ENCODE results near the gene SMPX.

The SMPX gene

GRCh38 chrX:21662761-21663160 lies 95.2 kb downstream of the SMPX start:
- Histone ChIP-seq H3K4me2 (ENCODE audit: low read length) (no peak overlapping the region), H3K9me3 (ENCODE audit: control insufficient read depth, insufficient read depth, low read length) (no peaks in the 10 kb centered on the region), H3F3A (ENCODE audit: control insufficient read depth, insufficient read depth) (no peaks in the 10 kb centered on the region), H4K20me1 (ENCODE audit: control insufficient read depth, insufficient read depth, low read depth, low read length) (no peaks in the 10 kb centered on the region), H3K9me2 (replicated peaks; ENCODE audit: control insufficient read depth, low read length) (no peaks in the 10 kb centered on the region), H3K36me3 (ENCODE audit: control insufficient read depth, low read length) (no peaks in the 10 kb centered on the region), H3K27me3 (ENCODE audit: control insufficient read depth, low read length) (no peaks in the 10 kb centered on the region), H3K4me3 (ENCODE audit: low read length) (no peak overlapping the region), H3K79me2 (ENCODE audit: control insufficient read depth, low read length) (no peaks in the 10 kb centered on the region), H3K4me1 (ENCODE audit: control insufficient read depth, low read length) (no peaks in the 10 kb centered on the region), H3K27ac (ENCODE audit: low read depth, low read length) (no peak overlapping the region)
- no peak for TF ChIP-seq EZH2phosphoT487 (IDR thresholded peaks at IDR 0.05; ENCODE audit: borderline replicate concordance, low read length)
- no peak for TF ChIP-seq CTCF (IDR thresholded peaks at IDR 0.05; ENCODE audit: low read depth, low read length, poor library complexity, severe bottlenecking)

- H4K20me1 ChIP-seq (ENCODE audit: control insufficient read depth, insufficient read depth, low read depth, low read length) = no peaks in the 10 kb centered on the region
- no peak overlapping the region for H3K4me3 ChIP-seq (ENCODE audit: low read length)
- H3F3A ChIP-seq (ENCODE audit: control insufficient read depth, insufficient read depth) = no peaks in the 10 kb centered on the region
- H3K27ac ChIP-seq (ENCODE audit: low read depth, low read length) = no peak overlapping the region
- TF ChIP-seq CTCF (IDR thresholded peaks at IDR 0.05; ENCODE audit: low read depth, low read length, poor library complexity, severe bottlenecking) (no peak), EZH2phosphoT487 (IDR thresholded peaks at IDR 0.05; ENCODE audit: borderline replicate concordance, low read length) (no peak)
- no peaks in the 10 kb centered on the region for H3K9me3 ChIP-seq (ENCODE audit: control insufficient read depth, insufficient read depth, low read length)
- H3K36me3 ChIP-seq (ENCODE audit: control insufficient read depth, low read length) = no peaks in the 10 kb centered on the region
- no peaks in the 10 kb centered on the region for H3K27me3 ChIP-seq (ENCODE audit: control insufficient read depth, low read length)
- H3K4me2 ChIP-seq (ENCODE audit: low read length) = no peak overlapping the region
- H3K79me2 ChIP-seq (ENCODE audit: control insufficient read depth, low read length) = no peaks in the 10 kb centered on the region
- no peaks in the 10 kb centered on the region for H3K9me2 ChIP-seq (replicated peaks; ENCODE audit: control insufficient read depth, low read length)
- no peaks in the 10 kb centered on the region for H3K4me1 ChIP-seq (ENCODE audit: control insufficient read depth, low read length)
Measured at GRCh38 chrX:21661316-21661715, 96.6 kb downstream of the SMPX start.

- Histone ChIP-seq H3K4me1 (ENCODE audit: control insufficient read depth, low read length) (no peaks in the 10 kb centered on the region), H4K20me1 (ENCODE audit: control insufficient read depth, insufficient read depth, low read depth, low read length) (no peaks in the 10 kb centered on the region), H3K36me3 (ENCODE audit: control insufficient read depth, low read length) (no peaks in the 10 kb centered on the region), H3K4me2 (ENCODE audit: low read length) (no peak overlapping the region), H3K79me2 (ENCODE audit: control insufficient read depth, low read length) (no peaks in the 10 kb centered on the region), H3K27me3 (ENCODE audit: control insufficient read depth, low read length) (no peaks in the 10 kb centered on the region), H3K4me3 (ENCODE audit: low read length) (no peak overlapping the region), H3K9me3 (ENCODE audit: control insufficient read depth, insufficient read depth, low read length) (no peaks in the 10 kb centered on the region), H3F3A (ENCODE audit: control insufficient read depth, insufficient read depth) (no peaks in the 10 kb centered on the region), H3K27ac (ENCODE audit: low read depth, low read length) (no peak overlapping the region), H3K9me2 (replicated peaks; ENCODE audit: control insufficient read depth, low read length) (no peaks in the 10 kb centered on the region)
- no peak for TF ChIP-seq EZH2phosphoT487 (IDR thresholded peaks at IDR 0.05; ENCODE audit: borderline replicate concordance, low read length)
- TF ChIP-seq CTCF (IDR thresholded peaks at IDR 0.05; ENCODE audit: low read depth, low read length, poor library complexity, severe bottlenecking) = no peak
Measured at GRCh38 chrX:21660156-21660555, 97.8 kb downstream of the SMPX start.

GRCh38 chrX:21659320-21659719 lies 98.6 kb downstream of the SMPX start:
- TF ChIP-seq CTCF (IDR thresholded peaks at IDR 0.05; ENCODE audit: low read depth, low read length, poor library complexity, severe bottlenecking) (no peak), EZH2phosphoT487 (IDR thresholded peaks at IDR 0.05; ENCODE audit: borderline replicate concordance, low read length) (no peak)
- Histone ChIP-seq H3K27ac (ENCODE audit: low read depth, low read length) (no peak overlapping the region), H3K4me1 (ENCODE audit: control insufficient read depth, low read length) (no peaks in the 10 kb centered on the region), H3K79me2 (ENCODE audit: control insufficient read depth, low read length) (no peaks in the 10 kb centered on the region), H3K4me3 (ENCODE audit: low read length) (no peak overlapping the region), H3F3A (ENCODE audit: control insufficient read depth, insufficient read depth) (no peaks in the 10 kb centered on the region), H3K9me3 (ENCODE audit: control insufficient read depth, insufficient read depth, low read length) (no peaks in the 10 kb centered on the region), H3K27me3 (ENCODE audit: control insufficient read depth, low read length) (no peaks in the 10 kb centered on the region), H3K4me2 (ENCODE audit: low read length) (no peak overlapping the region), H3K9me2 (replicated peaks; ENCODE audit: control insufficient read depth, low read length) (no peaks in the 10 kb centered on the region), H3K36me3 (ENCODE audit: control insufficient read depth, low read length) (no peaks in the 10 kb centered on the region), H4K20me1 (ENCODE audit: control insufficient read depth, insufficient read depth, low read depth, low read length) (no peaks in the 10 kb centered on the region)
